ENCODE results near the gene PHTF2.
"Not testable (repeated sequence)": the region's sequence is repeated elsewhere in the genome, so short reads cannot be mapped to it uniquely, and the experiment has no call there.

The PHTF2 gene

GRCh38 chr7:77771901-77772300 is 26.7 kb upstream of the PHTF2 start:
- Histone ChIP-seq H3K4me1 (ENCODE audit: control insufficient read depth, low read depth, low read length) (no peaks in the 10 kb centered on the region), H3K9me3 (ENCODE audit: control insufficient read depth, low read depth, low read length) (no peaks in the 10 kb centered on the region), H3K27me3 (ENCODE audit: control insufficient read depth, insufficient read depth, low read length) (no peaks in the 10 kb centered on the region), H3K4me3 (ENCODE audit: low read length) (no peak overlapping the region), H3K27ac (ENCODE audit: low read length) (no peak overlapping the region), H3K9ac (ENCODE audit: low read length) (no peak overlapping the region), H3K36me3 (ENCODE audit: control insufficient read depth, low read depth, low read length) (peaks cover 14% of the 10 kb centered on the region)

GRCh38 chr7:77778535-77778934 is 20.0 kb upstream of the PHTF2 start:
- H3K36me3 ChIP-seq (ENCODE audit: control insufficient read depth, low read depth, low read length) = peaks cover 24% of the 10 kb centered on the region

GRCh38 chr7:77782383-77782782 is 16.2 kb upstream of the PHTF2 start:
- H3K9me3 ChIP-seq (ENCODE audit: control insufficient read depth, low read depth, low read length) = peaks cover 15% of the 10 kb centered on the region
- H3K36me3 ChIP-seq (ENCODE audit: control insufficient read depth, low read depth, low read length) = peaks cover 18% of the 10 kb centered on the region
- H3K27ac ChIP-seq (ENCODE audit: low read length) = no peak overlapping the region
- H3K9ac ChIP-seq (ENCODE audit: low read length) = no peak overlapping the region
- no peaks in the 10 kb centered on the region for H3K27me3 ChIP-seq (ENCODE audit: control insufficient read depth, insufficient read depth, low read length)
- H3K4me3 ChIP-seq (ENCODE audit: low read length) = no peak overlapping the region
- H3K4me1 ChIP-seq (ENCODE audit: control insufficient read depth, low read depth, low read length) = no peaks in the 10 kb centered on the region

More at GRCh38 chr7:77778535-77778934, 20.0 kb upstream of the PHTF2 start:
- H3K27me3 ChIP-seq (ENCODE audit: control insufficient read depth, insufficient read depth, low read length) = no peaks in the 10 kb centered on the region
- H3K4me3 ChIP-seq (ENCODE audit: low read length) = no peak overlapping the region
- H3K9ac ChIP-seq (ENCODE audit: low read length) = no peak overlapping the region
- no peak overlapping the region for H3K27ac ChIP-seq (ENCODE audit: low read length)
- no peaks in the 10 kb centered on the region for H3K9me3 ChIP-seq (ENCODE audit: control insufficient read depth, low read depth, low read length)
- no peaks in the 10 kb centered on the region for H3K4me1 ChIP-seq (ENCODE audit: control insufficient read depth, low read depth, low read length)

- no peak overlapping the region for H3K4me3 ChIP-seq (ENCODE audit: low read length)
- no peak overlapping the region for H3K27ac ChIP-seq (ENCODE audit: low read length)
- H3K9ac ChIP-seq (ENCODE audit: low read length) = no peak overlapping the region
- no peaks in the 10 kb centered on the region for H3K4me1 ChIP-seq (ENCODE audit: control insufficient read depth, low read depth, low read length)
- H3K9me3 ChIP-seq (ENCODE audit: control insufficient read depth, low read depth, low read length) = peaks cover 15% of the 10 kb centered on the region
- H3K36me3 ChIP-seq (ENCODE audit: control insufficient read depth, low read depth, low read length) = peaks cover 18% of the 10 kb centered on the region
- no peaks in the 10 kb centered on the region for H3K27me3 ChIP-seq (ENCODE audit: control insufficient read depth, insufficient read depth, low read length)
Observed at GRCh38 chr7:77783111-77783510, 15.5 kb upstream of the PHTF2 start.

- peaks cover 15% of the 10 kb centered on the region for H3K9me3 ChIP-seq (ENCODE audit: control insufficient read depth, low read depth, low read length)
- no peak overlapping the region for H3K9ac ChIP-seq (ENCODE audit: low read length)
- peaks cover 16% of the 10 kb centered on the region for H3K36me3 ChIP-seq (ENCODE audit: control insufficient read depth, low read depth, low read length)
- no peak overlapping the region for H3K4me3 ChIP-seq (ENCODE audit: low read length)
- no peaks in the 10 kb centered on the region for H3K4me1 ChIP-seq (ENCODE audit: control insufficient read depth, low read depth, low read length)
- H3K27me3 ChIP-seq (ENCODE audit: control insufficient read depth, insufficient read depth, low read length) = no peaks in the 10 kb centered on the region
- no peak overlapping the region for H3K27ac ChIP-seq (ENCODE audit: low read length)
Observed at GRCh38 chr7:77783545-77783944, 15.0 kb upstream of the PHTF2 start.

GRCh38 chr7:77784426-77784825 is 14.1 kb upstream of the PHTF2 start:
- Histone ChIP-seq H3K9me3 (ENCODE audit: control insufficient read depth, low read depth, low read length) (peaks cover 15% of the 10 kb centered on the region), H3K36me3 (ENCODE audit: control insufficient read depth, low read depth, low read length) (peaks cover 10% of the 10 kb centered on the region)
- not testable (repeated sequence) for H3K4me3 ChIP-seq (ENCODE audit: low read length); H3K27ac ChIP-seq (ENCODE audit: low read length); H3K4me1 ChIP-seq (ENCODE audit: control insufficient read depth, low read depth, low read length); H3K9ac ChIP-seq (ENCODE audit: low read length); H3K27me3 ChIP-seq (ENCODE audit: control insufficient read depth, insufficient read depth, low read length)

GRCh38 chr7:77786018-77786417 is 12.6 kb upstream of the PHTF2 start:
- Histone ChIP-seq H3K9me3 (ENCODE audit: control insufficient read depth, low read depth, low read length) (peaks cover 15% of the 10 kb centered on the region), H3K27me3 (ENCODE audit: control insufficient read depth, insufficient read depth, low read length) (no peaks in the 10 kb centered on the region), H3K36me3 (ENCODE audit: control insufficient read depth, low read depth, low read length) (peaks cover 5% of the 10 kb centered on the region), H3K27ac (ENCODE audit: low read length) (no peak overlapping the region), H3K4me3 (ENCODE audit: low read length) (no peak overlapping the region), H3K9ac (ENCODE audit: low read length) (no peak overlapping the region), H3K4me1 (ENCODE audit: control insufficient read depth, low read depth, low read length) (no peaks in the 10 kb centered on the region)

GRCh38 chr7:77786741-77787140 is 11.8 kb upstream of the PHTF2 start:
- Histone ChIP-seq H3K4me1 (ENCODE audit: control insufficient read depth, low read depth, low read length) (no peaks in the 10 kb centered on the region), H3K27me3 (ENCODE audit: control insufficient read depth, insufficient read depth, low read length) (no peaks in the 10 kb centered on the region), H3K4me3 (ENCODE audit: low read length) (no peak overlapping the region), H3K9ac (ENCODE audit: low read length) (no peak overlapping the region), H3K36me3 (ENCODE audit: control insufficient read depth, low read depth, low read length) (peaks cover 3% of the 10 kb centered on the region), H3K9me3 (ENCODE audit: control insufficient read depth, low read depth, low read length) (peaks cover 15% of the 10 kb centered on the region), H3K27ac (ENCODE audit: low read length) (no peak overlapping the region)

- Histone ChIP-seq H3K4me1 (ENCODE audit: control insufficient read depth, low read depth, low read length) (no peaks in the 10 kb centered on the region), H3K27ac (ENCODE audit: low read length) (no peak overlapping the region), H3K27me3 (ENCODE audit: control insufficient read depth, insufficient read depth, low read length) (no peaks in the 10 kb centered on the region), H3K4me3 (ENCODE audit: low read length) (no peak overlapping the region), H3K9ac (ENCODE audit: low read length) (no peak overlapping the region), H3K36me3 (ENCODE audit: control insufficient read depth, low read depth, low read length) (peaks cover 3% of the 10 kb centered on the region), H3K9me3 (ENCODE audit: control insufficient read depth, low read depth, low read length) (peaks cover 15% of the 10 kb centered on the region)
Observed at GRCh38 chr7:77788327-77788902, 10.2 kb upstream of the PHTF2 start.

- Histone ChIP-seq H3K27ac (ENCODE audit: low read length) (no peak overlapping the region), H3K4me1 (ENCODE audit: control insufficient read depth, low read depth, low read length) (no peaks in the 10 kb centered on the region), H3K27me3 (ENCODE audit: control insufficient read depth, insufficient read depth, low read length) (no peaks in the 10 kb centered on the region), H3K4me3 (ENCODE audit: low read length) (no peak overlapping the region), H3K9ac (ENCODE audit: low read length) (no peak overlapping the region), H3K9me3 (ENCODE audit: control insufficient read depth, low read depth, low read length) (peaks cover under 1% of the 10 kb centered on the region), H3K36me3 (ENCODE audit: control insufficient read depth, low read depth, low read length) (peaks cover 5% of the 10 kb centered on the region)
Observed at GRCh38 chr7:77791336-77791735, 7.2 kb upstream of the PHTF2 start.

- H3K9me3 ChIP-seq (ENCODE audit: control insufficient read depth, low read depth, low read length) = no peaks in the 10 kb centered on the region
- no peak overlapping the region for H3K27ac ChIP-seq (ENCODE audit: low read length)
- H3K36me3 ChIP-seq (ENCODE audit: control insufficient read depth, low read depth, low read length) = peaks cover 5% of the 10 kb centered on the region
- H3K9ac ChIP-seq (ENCODE audit: low read length) = no peak overlapping the region
- H3K4me3 ChIP-seq (ENCODE audit: low read length) = no peak overlapping the region
- H3K27me3 ChIP-seq (ENCODE audit: control insufficient read depth, insufficient read depth, low read length) = no peaks in the 10 kb centered on the region
- H3K4me1 ChIP-seq (ENCODE audit: control insufficient read depth, low read depth, low read length) = peaks cover 2% of the 10 kb centered on the region
Observed at GRCh38 chr7:77791956-77792355, 6.6 kb upstream of the PHTF2 start.

GRCh38 chr7:77794000-77794399 is 4.6 kb upstream of the PHTF2 start:
- Histone ChIP-seq H3K4me3 (ENCODE audit: low read length) (no peak overlapping the region), H3K9ac (ENCODE audit: low read length) (no peak overlapping the region), H3K36me3 (ENCODE audit: control insufficient read depth, low read depth, low read length) (peaks cover 5% of the 10 kb centered on the region), H3K4me1 (ENCODE audit: control insufficient read depth, low read depth, low read length) (peaks cover 6% of the 10 kb centered on the region), H3K9me3 (ENCODE audit: control insufficient read depth, low read depth, low read length) (no peaks in the 10 kb centered on the region), H3K27ac (ENCODE audit: low read length) (no peak overlapping the region), H3K27me3 (ENCODE audit: control insufficient read depth, insufficient read depth, low read length) (no peaks in the 10 kb centered on the region)
